ENCODE data around the gene DNAJC6.

- TF ChIP-seq, protein P1, sequence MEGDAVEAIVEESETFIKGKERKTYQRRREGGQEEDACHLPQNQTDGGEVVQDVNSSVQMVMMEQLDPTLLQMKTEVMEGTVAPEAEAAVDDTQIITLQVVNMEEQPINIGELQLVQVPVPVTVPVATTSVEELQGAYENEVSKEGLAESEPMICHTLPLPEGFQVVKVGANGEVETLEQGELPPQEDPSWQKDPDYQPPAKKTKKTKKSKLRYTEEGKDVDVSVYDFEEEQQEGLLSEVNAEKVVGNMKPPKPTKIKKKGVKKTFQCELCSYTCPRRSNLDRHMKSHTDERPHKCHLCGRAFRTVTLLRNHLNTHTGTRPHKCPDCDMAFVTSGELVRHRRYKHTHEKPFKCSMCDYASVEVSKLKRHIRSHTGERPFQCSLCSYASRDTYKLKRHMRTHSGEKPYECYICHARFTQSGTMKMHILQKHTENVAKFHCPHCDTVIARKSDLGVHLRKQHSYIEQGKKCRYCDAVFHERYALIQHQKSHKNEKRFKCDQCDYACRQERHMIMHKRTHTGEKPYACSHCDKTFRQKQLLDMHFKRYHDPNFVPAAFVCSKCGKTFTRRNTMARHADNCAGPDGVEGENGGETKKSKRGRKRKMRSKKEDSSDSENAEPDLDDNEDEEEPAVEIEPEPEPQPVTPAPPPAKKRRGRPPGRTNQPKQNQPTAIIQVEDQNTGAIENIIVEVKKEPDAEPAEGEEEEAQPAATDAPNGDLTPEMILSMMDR (IDR thresholded peaks at IDR 0.05): no peak
- no peak for TF ChIP-seq POLR2AphosphoS5 (IDR thresholded peaks at IDR 0.05; ENCODE audit: low read depth, low read length)
Observed at GRCh38 chr1:65260851-65261473, 48.4 kb upstream of the DNAJC6 start.
